H1 (cell line): ENCODE results near the gene SLC12A7.
"Not testable (repeated sequence)": the region's sequence is repeated elsewhere in the genome, so short reads cannot be mapped to it uniquely, and the experiment has no call there.

Experiments used
- BRCA1 ChIP-seq: IDR thresholded peaks from 2 replicates; pipeline ENCODE4 v1.6.1; 2012; ENCODE audit warnings: low read depth, low read length, improper control_type of control experiment
- EZH2 ChIP-seq: fragments of 200-600 bp; sonication (generic); IDR thresholded peaks from 2 replicates; pipeline ENCODE4 v1.7.1; 2012; ENCODE audit warnings: low read depth, mild to moderate bottlenecking, moderate library complexity, low read length, inconsistent platforms; ENCODE audit not compliant: severe bottlenecking
- HDAC2 ChIP-seq, 2 experiments: fragments of 300-600 bp in 1 of 2; sonication (generic) in 1 of 2; IDR thresholded peaks; 2 replicates each; pipeline ENCODE4 v1.6.1; 2011 to 2012; ENCODE audit warnings: low read depth in 2 of 2, low read length in 2 of 2, mild to moderate bottlenecking in 2 of 2, moderate library complexity in 2 of 2, borderline replicate concordance in 1 of 2, inconsistent platforms in 1 of 2
- JUND ChIP-seq: IDR thresholded peaks from 2 replicates; pipeline ENCODE4 v1.6.1; 2011; ENCODE audit warnings: mild to moderate bottlenecking, improper control_type of control experiment, low read length
- RAD21 ChIP-seq, 2 experiments: IDR thresholded peaks in 1 of 2; conservative IDR thresholded peaks in 1 of 2; 2 replicates each; pipeline ENCODE4 v1.6.1; 2011; ENCODE audit warnings: low read depth in 2 of 2, low read length in 2 of 2, improper control_type of control experiment in 1 of 2, inconsistent platforms in 1 of 2, mild to moderate bottlenecking in 1 of 2, moderate library complexity in 1 of 2
- TAF1 ChIP-seq: IDR thresholded peaks from 2 replicates; pipeline ENCODE4 v1.6.1; 2011; ENCODE audit warnings: mild to moderate bottlenecking, low read depth, low read length
- TF ChIP-seq, protein P1 (sequence below), 3 experiments: IDR thresholded peaks; 1 replicate in 2 of 3; 2 replicates in 1 of 3; pipeline versions ENCODE4 v1.5.1 to v1.6.1; 2011; ENCODE audit warnings: low read length in 3 of 3, mild to moderate bottlenecking in 3 of 3, inconsistent platforms in 2 of 3, low read depth in 1 of 3, moderate library complexity in 1 of 3; ENCODE audit not compliant: insufficient read depth in 1 of 3; ENCODE audit errors: control extremely low read depth in 1 of 3

- TF ChIP-seq, protein P1, sequence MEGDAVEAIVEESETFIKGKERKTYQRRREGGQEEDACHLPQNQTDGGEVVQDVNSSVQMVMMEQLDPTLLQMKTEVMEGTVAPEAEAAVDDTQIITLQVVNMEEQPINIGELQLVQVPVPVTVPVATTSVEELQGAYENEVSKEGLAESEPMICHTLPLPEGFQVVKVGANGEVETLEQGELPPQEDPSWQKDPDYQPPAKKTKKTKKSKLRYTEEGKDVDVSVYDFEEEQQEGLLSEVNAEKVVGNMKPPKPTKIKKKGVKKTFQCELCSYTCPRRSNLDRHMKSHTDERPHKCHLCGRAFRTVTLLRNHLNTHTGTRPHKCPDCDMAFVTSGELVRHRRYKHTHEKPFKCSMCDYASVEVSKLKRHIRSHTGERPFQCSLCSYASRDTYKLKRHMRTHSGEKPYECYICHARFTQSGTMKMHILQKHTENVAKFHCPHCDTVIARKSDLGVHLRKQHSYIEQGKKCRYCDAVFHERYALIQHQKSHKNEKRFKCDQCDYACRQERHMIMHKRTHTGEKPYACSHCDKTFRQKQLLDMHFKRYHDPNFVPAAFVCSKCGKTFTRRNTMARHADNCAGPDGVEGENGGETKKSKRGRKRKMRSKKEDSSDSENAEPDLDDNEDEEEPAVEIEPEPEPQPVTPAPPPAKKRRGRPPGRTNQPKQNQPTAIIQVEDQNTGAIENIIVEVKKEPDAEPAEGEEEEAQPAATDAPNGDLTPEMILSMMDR (IDR thresholded peaks at IDR 0.05; ENCODE audit: control extremely low read depth in 1 of 3, insufficient read depth in 1 of 3, low read depth in 1 of 3, low read length in 3 of 3) = not testable (repeated sequence)
- TF ChIP-seq TAF1; JUND; BRCA1; RAD21 (IDR thresholded peaks at IDR 0.05 in 1 of 2, conservative IDR thresholded peaks at IDR 0.05 in 1 of 2; ENCODE audit: low read depth in 2 of 2, low read length in 2 of 2); EZH2; HDAC2 (IDR thresholded peaks at IDR 0.05; ENCODE audit: borderline replicate concordance in 1 of 2, low read depth in 2 of 2, low read length in 2 of 2): not testable (repeated sequence)
These were observed 111.0 kb downstream of the SLC12A7 start for GRCh38 chr5:1000831-1001230.
